ENCODE measurements around the gene CLN6. TPM values are rescaled to one million over a fixed set of nuclear protein-coding genes. Genes with fewer than 3 reads are reported as not detected.

Gene CLN6
- total RNA-seq, 1 experiment from 2014 or later: 71.9 TPM

GRCh38 chr15:68264282-68264681, 34.8 kb upstream of the CLN6 start:
- H4K5ac ChIP-seq (ENCODE audit: insufficient read length, low read depth, low read length): no peak overlapping the region
- Mint-ChIP-seq H3K4me1 (peaks cover 44 to 48% of the 10 kb centered on the region in 2 experiments), H3K27me3 (ENCODE audit: low read depth) (no peaks in the 10 kb centered on the region), H3K36me3 (ENCODE audit: insufficient read depth in 1 of 3, low read depth in 3 of 3) (peaks cover 0 to 2% (median 0%) of the 10 kb centered on the region in 3 experiments; a peak in 3 of 7 replicates), H3K9me3 (peaks cover 0 to 3% of the 10 kb centered on the region in 2 experiments; a peak in 1 of 5 replicates), H3K4me3 (peak overlapping the region; percentile 17 to 25; a peak in 3 of 5 replicates), H3K27ac (peak overlapping the region; percentile 79 to 87 (median 82); a peak in 4 of 7 replicates)
- no peaks in the 10 kb centered on the region for H3K27me3 ChIP-seq (ENCODE audit: insufficient read depth, low read length)
- H2AFZ ChIP-seq (ENCODE audit: low read length): no peak overlapping the region
- no peak overlapping the region for H2BK120ac ChIP-seq (ENCODE audit: low read depth, low read length, poor library complexity, severe bottlenecking)
- no peaks in the 10 kb centered on the region for H3K9me3 ChIP-seq (ENCODE audit: control insufficient read depth, low read depth, low read length)
- no peaks in the 10 kb centered on the region for H3K23me2 ChIP-seq (ENCODE audit: insufficient read length, low read depth, low read length, poor library complexity, severe bottlenecking)
- H3K27ac ChIP-seq (ENCODE audit: insufficient read length, low read depth, low read length): no peak overlapping the region
- DNase-seq: no peak
- H3K4me2 ChIP-seq (ENCODE audit: insufficient read depth, insufficient read length, low read length): no peak overlapping the region
- no peak overlapping the region for H3T11ph ChIP-seq (ENCODE audit: low read length)
- H4K91ac ChIP-seq (ENCODE audit: insufficient read length, low read depth, low read length): no peak overlapping the region
- no peak overlapping the region for H2BK5ac ChIP-seq (ENCODE audit: insufficient read length, low read length)
- H3K79me2 ChIP-seq (ENCODE audit: insufficient read depth, low read length): no peaks in the 10 kb centered on the region
- H3K14ac ChIP-seq (ENCODE audit: insufficient read depth, low read length): no peak overlapping the region
- no peak overlapping the region for H4K8ac ChIP-seq (replicated peaks; ENCODE audit: insufficient read length, low read depth, low read length)
- no peaks in the 10 kb centered on the region for H4K20me1 ChIP-seq (ENCODE audit: control insufficient read depth, insufficient read depth, insufficient read length)
- H2BK15ac ChIP-seq (ENCODE audit: low read depth, low read length): no peak overlapping the region
- H2AK5ac ChIP-seq (ENCODE audit: insufficient read length, low read length): no peak overlapping the region
- no peak overlapping the region for H3K4ac ChIP-seq (ENCODE audit: low read depth, low read length)
- H3K4me1 ChIP-seq (ENCODE audit: insufficient read depth, low read length): peaks cover 5% of the 10 kb centered on the region; the same call in 1 of the 2 replicates
- no peak overlapping the region for H3K18ac ChIP-seq (ENCODE audit: insufficient read length, low read depth, low read length)
- H3K23ac ChIP-seq (ENCODE audit: insufficient read length, low read depth, low read length): no peak overlapping the region
- TF ChIP-seq, protein P1, sequence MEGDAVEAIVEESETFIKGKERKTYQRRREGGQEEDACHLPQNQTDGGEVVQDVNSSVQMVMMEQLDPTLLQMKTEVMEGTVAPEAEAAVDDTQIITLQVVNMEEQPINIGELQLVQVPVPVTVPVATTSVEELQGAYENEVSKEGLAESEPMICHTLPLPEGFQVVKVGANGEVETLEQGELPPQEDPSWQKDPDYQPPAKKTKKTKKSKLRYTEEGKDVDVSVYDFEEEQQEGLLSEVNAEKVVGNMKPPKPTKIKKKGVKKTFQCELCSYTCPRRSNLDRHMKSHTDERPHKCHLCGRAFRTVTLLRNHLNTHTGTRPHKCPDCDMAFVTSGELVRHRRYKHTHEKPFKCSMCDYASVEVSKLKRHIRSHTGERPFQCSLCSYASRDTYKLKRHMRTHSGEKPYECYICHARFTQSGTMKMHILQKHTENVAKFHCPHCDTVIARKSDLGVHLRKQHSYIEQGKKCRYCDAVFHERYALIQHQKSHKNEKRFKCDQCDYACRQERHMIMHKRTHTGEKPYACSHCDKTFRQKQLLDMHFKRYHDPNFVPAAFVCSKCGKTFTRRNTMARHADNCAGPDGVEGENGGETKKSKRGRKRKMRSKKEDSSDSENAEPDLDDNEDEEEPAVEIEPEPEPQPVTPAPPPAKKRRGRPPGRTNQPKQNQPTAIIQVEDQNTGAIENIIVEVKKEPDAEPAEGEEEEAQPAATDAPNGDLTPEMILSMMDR (conservative IDR thresholded peaks at IDR 0.05): no peak
- no peak overlapping the region for H2BK20ac ChIP-seq (ENCODE audit: low read depth, low read length, poor library complexity, severe bottlenecking)
- H3K9ac ChIP-seq (ENCODE audit: extremely low read depth, insufficient read length, low read length): no peak overlapping the region
- no peaks in the 10 kb centered on the region for H3K79me1 ChIP-seq (ENCODE audit: insufficient read depth, low read depth, low read length, poor library complexity, severe bottlenecking)
- no CpG with 5 or more reads among the region's 2 CpGs for WGBS (ENCODE audit: extremely low coverage, insufficient read length, low lambda C conversion rate)
- no peak overlapping the region for H3K56ac ChIP-seq (ENCODE audit: insufficient read length, low read depth, low read length)
- no peak overlapping the region for H2BK12ac ChIP-seq (ENCODE audit: insufficient read length, low read depth, low read length)

All from H9 (cell line).